H9 (cell line): ENCODE results near the gene ARVCF. TPM values are rescaled to one million over a fixed set of nuclear protein-coding genes. Genes with fewer than 3 reads are reported as not detected.

Experiments used
- DNase-seq: peaks from one replicate; pipeline ENCODE4 v3.0.0-alpha.2; 2017
- H2AFZ ChIP-seq: one replicate; pipeline ENCODE4 v1.6.1; 2013; ENCODE audit warnings: mild to moderate bottlenecking, low read length, control low read depth, moderate library complexity
- H2AK5ac ChIP-seq: 2 replicates; pipeline ENCODE4 v1.6.1; 2013; ENCODE audit warnings: low read length, control low read depth, mixed read lengths; ENCODE audit not compliant: insufficient read length
- H2BK120ac ChIP-seq: one replicate; pipeline ENCODE4 v1.6.1; 2013; ENCODE audit warnings: low read depth, mild to moderate bottlenecking, low read length, control low read depth, inconsistent platforms; ENCODE audit not compliant: poor library complexity, severe bottlenecking
- H2BK12ac ChIP-seq: 2 replicates; pipeline ENCODE4 v1.6.1; 2013; ENCODE audit warnings: low read length, control low read depth, mixed read lengths, low read depth; ENCODE audit not compliant: insufficient read length
- H2BK15ac ChIP-seq: 2 replicates; pipeline ENCODE4 v1.6.1; 2013; ENCODE audit warnings: low read depth, low read length, control low read depth
- H2BK20ac ChIP-seq: one replicate; pipeline ENCODE4 v1.6.1; 2013; ENCODE audit warnings: low read depth, mild to moderate bottlenecking, low read length, control low read depth, inconsistent platforms; ENCODE audit not compliant: poor library complexity, severe bottlenecking
- H2BK5ac ChIP-seq: 2 replicates; pipeline ENCODE4 v1.6.1; 2013; ENCODE audit warnings: low read length, control low read depth, mixed read lengths; ENCODE audit not compliant: insufficient read length
- H3K14ac ChIP-seq: 2 replicates; pipeline ENCODE4 v1.6.1; 2013; ENCODE audit warnings: low read length, control low read depth; ENCODE audit not compliant: insufficient read depth
- H3K18ac ChIP-seq: 2 replicates; pipeline ENCODE4 v1.6.1; 2013; ENCODE audit warnings: low read depth, mild to moderate bottlenecking, mixed read lengths, low read length, control low read depth; ENCODE audit not compliant: insufficient read length
- H3K23ac ChIP-seq: 2 replicates; pipeline ENCODE4 v1.6.1; 2013; ENCODE audit warnings: low read length, control low read depth, mixed read lengths, low read depth; ENCODE audit not compliant: insufficient read length
- H3K23me2 ChIP-seq: 2 replicates; pipeline ENCODE4 v1.6.1; 2013; ENCODE audit warnings: low read depth, mild to moderate bottlenecking, mixed read lengths, low read length, control low read depth; ENCODE audit not compliant: insufficient read length, poor library complexity, severe bottlenecking
- H3K27ac ChIP-seq: 2 replicates; pipeline ENCODE4 v1.5.1; 2013; ENCODE audit warnings: low read length, control low read depth, mixed read lengths, low read depth; ENCODE audit not compliant: insufficient read length
- H3K27me3 ChIP-seq: 2 replicates; pipeline ENCODE4 v1.6.1; 2013; ENCODE audit warnings: low read length, control low read depth, inconsistent platforms; ENCODE audit not compliant: insufficient read depth
- H3K4ac ChIP-seq: 2 replicates; pipeline ENCODE4 v1.6.1; 2013; ENCODE audit warnings: low read depth, mild to moderate bottlenecking, control low read depth, inconsistent platforms, low read length, moderate library complexity
- H3K4me1 ChIP-seq: 2 replicates; pipeline ENCODE4 v1.6.1; 2013; ENCODE audit warnings: low read length, control low read depth, inconsistent platforms; ENCODE audit not compliant: insufficient read depth
- H3K4me2 ChIP-seq: 2 replicates; pipeline ENCODE4 v1.6.1; 2013; ENCODE audit warnings: low read length, control low read depth, mixed read lengths; ENCODE audit not compliant: insufficient read length, insufficient read depth
- H3K56ac ChIP-seq: 2 replicates; pipeline ENCODE4 v1.6.1; 2013; ENCODE audit warnings: low read depth, mild to moderate bottlenecking, mixed read lengths, low read length, control low read depth; ENCODE audit not compliant: insufficient read length
- H3K79me1 ChIP-seq: 2 replicates; pipeline ENCODE4 v1.6.1; 2013; ENCODE audit warnings: low read depth, mild to moderate bottlenecking, moderate library complexity, low read length, control low read depth, inconsistent platforms; ENCODE audit not compliant: insufficient read depth, poor library complexity, severe bottlenecking
- H3K79me2 ChIP-seq: 2 replicates; pipeline ENCODE4 v1.6.1; 2013; ENCODE audit warnings: low read length, control low read depth, inconsistent platforms; ENCODE audit not compliant: insufficient read depth
- H3K9ac ChIP-seq: 2 replicates; pipeline ENCODE4 v1.6.1; 2013; ENCODE audit warnings: low read length, control low read depth, mixed read lengths; ENCODE audit not compliant: insufficient read length; ENCODE audit errors: extremely low read depth
- H3K9me3 ChIP-seq: one replicate; pipeline ENCODE4 v1.6.1; 2013; ENCODE audit warnings: low read depth, low read length, inconsistent platforms; ENCODE audit not compliant: control insufficient read depth
- H3T11ph ChIP-seq: one replicate; pipeline ENCODE4 v1.6.1; 2013; ENCODE audit warnings: mild to moderate bottlenecking, low read length, control low read depth, inconsistent platforms
- H4K20me1 ChIP-seq: one replicate; pipeline ENCODE4 v1.6.1; 2013; ENCODE audit not compliant: control insufficient read depth, insufficient read length, insufficient read depth
- H4K5ac ChIP-seq: 2 replicates; pipeline ENCODE4 v1.6.1; 2013; ENCODE audit warnings: low read depth, mild to moderate bottlenecking, mixed read lengths, low read length, control low read depth; ENCODE audit not compliant: insufficient read length
- H4K8ac ChIP-seq: replicated peaks from 2 replicates; pipeline ENCODE4 v1.6.1; 2013; ENCODE audit warnings: low read length, control low read depth, mixed read lengths, low read depth; ENCODE audit not compliant: insufficient read length
- H4K91ac ChIP-seq: 2 replicates; pipeline ENCODE4 v1.6.1; 2013; ENCODE audit warnings: low read depth, mild to moderate bottlenecking, moderate library complexity, mixed read lengths, low read length, control low read depth; ENCODE audit not compliant: insufficient read length
- H3K27ac Mint-ChIP-seq, 3 experiments: 2 replicates in 2 of 3; 3 replicates in 1 of 3; pipeline ENCODE4 v1.8.0; 2020 to 2021; ENCODE audit warnings: mixed read lengths in 3 of 3, mild to moderate bottlenecking in 1 of 3, moderate library complexity in 1 of 3
- H3K27me3 Mint-ChIP-seq: 2 replicates; pipeline ENCODE4 v1.8.0; 2021; ENCODE audit warnings: low read depth, mild to moderate bottlenecking, moderate library complexity, mixed read lengths
- H3K36me3 Mint-ChIP-seq, 3 experiments: 2 replicates in 2 of 3; 3 replicates in 1 of 3; pipeline ENCODE4 v1.8.0; 2020 to 2021; ENCODE audit warnings: low read depth in 3 of 3, mixed read lengths in 3 of 3; ENCODE audit not compliant: insufficient read depth in 1 of 3
- H3K4me1 Mint-ChIP-seq, 2 experiments: 2 replicates each; pipeline ENCODE4 v1.8.0; 2020; ENCODE audit warnings: mixed read lengths in 2 of 2
- H3K4me3 Mint-ChIP-seq, 2 experiments: 2 replicates in 1 of 2; 3 replicates in 1 of 2; pipeline ENCODE4 v1.8.0; 2020 to 2021; ENCODE audit warnings: mild to moderate bottlenecking in 2 of 2, mixed read lengths in 2 of 2, moderate library complexity in 1 of 2
- H3K9me3 Mint-ChIP-seq, 2 experiments: 2 replicates in 1 of 2; 3 replicates in 1 of 2; pipeline ENCODE4 v1.8.0; 2020; ENCODE audit warnings: mild to moderate bottlenecking in 2 of 2, mixed read lengths in 2 of 2, moderate library complexity in 1 of 2
- CTCF ChIP-seq: fragments of 200-600 bp; sonication (generic); conservative IDR thresholded peaks from 3 replicates; pipeline ENCODE4 v1.8.0; 2021; ENCODE audit warnings: antibody characterized with exemption, mild to moderate bottlenecking
- WGBS: extraction: QIAGEN DNeasy Blood & Tissue Kit; methylation state at CpG from one replicate; pipeline ENCODE4 v1.1.7; 2013; ENCODE audit warnings: missing lambda C conversion rate, low lambda C conversion rate, mixed read lengths; ENCODE audit not compliant: insufficient read length; ENCODE audit errors: extremely low coverage; 5-methylcytosine and 5-hydroxymethylcytosine counted together
- total RNA-seq: library from RNA; stranded (reverse); gene quantifications from 2 replicates; pipeline ENCODE4 v1.2.1, GENCODE V29; 2021

The ARVCF gene
- total RNA-seq, 1 experiment from 2014 or later, result 40.7 TPM

DNA sequence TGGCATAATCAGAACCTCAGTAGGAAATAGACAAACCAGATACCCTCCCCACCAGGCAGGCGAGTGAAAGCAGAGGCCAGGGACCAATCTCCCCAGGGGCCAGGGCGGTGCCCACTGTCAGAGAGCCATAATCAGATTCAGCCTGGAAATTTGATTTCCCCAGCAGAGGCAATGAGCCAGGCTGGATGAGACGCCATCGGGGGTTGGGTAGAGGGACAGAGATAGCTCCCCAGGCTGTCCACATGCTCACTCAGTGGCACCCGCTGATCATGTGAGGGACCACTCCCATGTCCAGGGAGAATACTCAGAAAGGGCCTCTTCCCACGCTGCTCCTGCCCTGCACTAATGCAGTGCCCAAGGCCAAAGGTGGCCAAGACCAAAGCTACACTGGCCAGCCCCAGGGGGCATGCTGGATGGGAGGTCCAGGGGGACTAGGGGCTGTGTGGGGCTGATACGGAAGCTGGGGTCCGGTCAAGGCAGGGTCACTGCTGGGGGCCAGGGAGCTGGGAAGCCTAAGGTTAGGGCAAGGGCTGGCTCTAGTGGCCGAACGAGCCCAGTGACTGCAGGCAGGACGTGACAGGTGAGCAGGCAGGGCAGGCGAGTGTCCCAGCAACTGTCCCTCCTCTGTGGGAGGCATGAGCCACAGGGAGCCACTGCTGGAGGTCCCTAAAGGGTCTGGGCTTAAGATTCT is 19.8 kb downstream of the ARVCF start:
- Histone ChIP-seq H3K4me2 (no peak overlapping the region), H2BK15ac (no peak overlapping the region), H3K9me3 (no peaks in the 10 kb centered on the region), H4K20me1 (no peaks in the 10 kb centered on the region), H2BK20ac (no peak overlapping the region), H2BK5ac (no peak overlapping the region), H2AFZ (no peak overlapping the region), H3K79me2 (no peaks in the 10 kb centered on the region), H3K18ac (no peak overlapping the region), H3K4ac (no peak overlapping the region), H4K91ac (no peak overlapping the region), H3K4me1 (peaks cover 6% of the 10 kb centered on the region; the same call in 1 of the 2 replicates), H3T11ph (no peak overlapping the region), H4K8ac (no peak overlapping the region), H3K79me1 (no peaks in the 10 kb centered on the region), H2BK120ac (no peak overlapping the region), H2BK12ac (no peak overlapping the region), H3K14ac (no peak overlapping the region; the same call in 1 of the 2 replicates), H3K23me2 (no peaks in the 10 kb centered on the region), H3K9ac (no peak overlapping the region), H3K56ac (no peak overlapping the region), H3K27ac (no peak overlapping the region), H3K27me3 (no peaks in the 10 kb centered on the region), H3K23ac (no peak overlapping the region), H4K5ac (no peak overlapping the region), H2AK5ac (no peak overlapping the region)
- Mint-ChIP-seq H3K27me3 (no peaks in the 10 kb centered on the region; the same call in 1 of the 2 replicates), H3K27ac (no peak overlapping the region), H3K4me1 (peaks cover 28 to 31% of the 10 kb centered on the region in 2 experiments), H3K4me3 (no peak overlapping the region), H3K9me3 (no peaks in the 10 kb centered on the region; a peak in 1 of 5 replicates), H3K36me3 (no peaks in the 10 kb centered on the region)
- DNase-seq, result no peak
- WGBS, result no CpG with 5 or more reads among the region's 12 CpGs
- TF ChIP-seq CTCF, result no peak
